HG02571 (cell line): ENCODE results near the gene WNK3.
"Not testable (repeated sequence)": the region's sequence is repeated elsewhere in the genome, so short reads cannot be mapped to it uniquely, and the experiment has no call there.

Experiments used
- ATAC-seq: cut with Tn5 transposase; IDR thresholded peaks from one replicate; pipeline ENCODE4 v1.9.1; 2021; ENCODE audit warnings: mild to moderate bottlenecking, moderate library complexity; ENCODE audit not compliant: unreplicated experiment

The WNK3 gene

GRCh38 chrX:54357414-54358377 is at the start of gene WNK3:
Gene WNK3 (minus strand): TSS chrX:54358046.
- no peak for ATAC-seq

DNA sequence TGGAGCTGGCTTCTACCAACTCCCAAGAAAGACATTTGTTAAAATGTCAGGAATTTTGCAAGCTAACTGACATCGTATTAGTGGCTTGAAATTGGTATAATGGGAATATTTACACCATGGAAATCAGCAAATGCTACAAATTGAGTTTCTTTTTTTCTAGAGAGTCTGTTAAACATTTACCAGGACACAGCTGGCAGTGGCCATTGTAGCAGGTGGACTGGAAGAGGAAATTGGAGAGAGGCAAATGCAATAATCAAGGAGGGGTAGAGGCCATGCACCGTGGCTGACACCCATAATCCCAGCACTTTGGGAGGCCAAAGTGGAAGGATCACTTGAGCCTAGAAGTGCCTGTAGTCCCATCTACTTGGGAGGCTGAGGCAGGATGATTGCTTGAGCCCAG is 49.4 kb upstream of the WNK3 start:
- no peak for ATAC-seq

- no peak for ATAC-seq
Observed at GRCh38 chrX:54397113-54397512, 39.3 kb upstream of the WNK3 start.

- ATAC-seq: no peak
Observed at GRCh38 chrX:54386314-54386713, 28.5 kb upstream of the WNK3 start.

DNA sequence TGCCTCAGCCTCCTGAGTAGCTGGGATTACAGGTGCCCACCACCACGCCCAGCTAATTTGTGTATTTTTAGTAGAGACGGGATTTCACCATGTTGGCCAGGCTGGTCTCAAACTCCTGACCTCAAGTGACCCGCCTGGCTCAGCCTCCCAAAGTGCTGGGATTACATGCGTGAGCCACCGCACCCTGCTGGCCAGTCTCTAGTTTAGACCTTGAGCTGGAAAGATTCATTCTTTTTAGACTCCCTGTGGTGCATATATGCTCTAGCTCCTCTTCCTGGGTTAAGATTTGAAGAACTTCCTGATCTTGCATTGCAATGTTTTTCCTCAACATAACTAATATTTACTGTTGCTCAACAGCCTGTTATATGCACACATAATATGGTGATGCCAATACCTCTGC is 26.8 kb upstream of the WNK3 start:
- ATAC-seq: not testable (repeated sequence)

DNA sequence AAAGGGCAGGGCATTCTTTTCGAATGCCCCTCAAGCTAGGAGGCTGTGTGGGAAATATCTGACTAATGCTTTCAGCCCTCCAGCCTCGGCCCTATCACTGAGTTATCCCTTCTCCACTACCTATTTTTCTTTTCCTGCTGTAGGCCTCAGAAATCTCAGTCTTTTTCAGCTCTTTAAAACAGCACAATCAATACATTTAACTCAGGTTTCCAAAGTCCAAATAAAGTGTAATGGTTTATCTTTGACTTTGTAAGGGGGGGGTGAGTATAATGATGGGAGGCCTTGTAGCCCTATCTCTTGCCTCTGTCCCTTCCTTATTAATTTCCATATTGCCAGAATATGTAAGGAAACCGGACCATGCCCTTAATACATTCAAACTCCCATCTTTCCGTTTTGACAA is 1.6 kb upstream of the WNK3 start:
- no peak for ATAC-seq

DNA sequence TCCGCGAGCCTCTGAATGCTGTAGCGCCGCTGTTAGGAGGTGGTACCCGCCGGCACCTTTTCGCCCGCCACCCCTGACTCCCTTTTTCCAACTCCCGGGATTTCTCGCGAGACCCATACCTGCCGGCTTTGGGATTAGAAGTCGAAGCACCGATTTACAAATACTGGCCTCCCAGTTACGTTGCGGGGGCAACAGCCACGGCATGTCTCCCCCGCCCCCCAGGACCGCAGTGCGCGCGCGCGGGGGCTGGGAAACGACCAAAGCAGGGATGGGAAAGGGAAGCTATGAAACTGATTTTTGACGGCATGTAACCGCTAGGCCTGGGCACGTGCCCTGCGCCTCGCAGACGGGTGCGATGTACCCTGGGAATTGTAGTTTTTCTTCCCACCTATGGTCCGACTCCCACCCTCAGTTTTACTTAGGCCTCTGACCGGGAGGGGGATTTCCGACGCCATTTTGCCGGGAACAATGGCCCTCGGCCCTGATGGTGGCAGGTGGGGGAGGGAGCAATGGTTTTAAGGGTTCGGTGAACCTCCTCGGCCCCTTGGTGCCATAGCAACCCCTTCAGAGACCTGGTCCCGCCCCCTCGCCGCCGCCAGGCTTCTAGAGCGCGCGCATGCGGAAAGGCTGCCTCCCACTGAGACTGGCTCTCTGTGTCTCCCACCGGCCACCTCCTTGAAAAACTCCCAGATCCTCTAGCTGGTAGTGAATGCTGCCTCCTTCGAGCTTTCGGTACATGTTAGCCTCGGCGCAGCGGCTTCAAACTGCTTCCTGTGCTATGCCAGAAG is 772 bp upstream of the WNK3 start:
- ATAC-seq: no peak

GRCh38 chrX:54352677-54353076 is 5.2 kb downstream of the WNK3 start:
- ATAC-seq: no peak

DNA sequence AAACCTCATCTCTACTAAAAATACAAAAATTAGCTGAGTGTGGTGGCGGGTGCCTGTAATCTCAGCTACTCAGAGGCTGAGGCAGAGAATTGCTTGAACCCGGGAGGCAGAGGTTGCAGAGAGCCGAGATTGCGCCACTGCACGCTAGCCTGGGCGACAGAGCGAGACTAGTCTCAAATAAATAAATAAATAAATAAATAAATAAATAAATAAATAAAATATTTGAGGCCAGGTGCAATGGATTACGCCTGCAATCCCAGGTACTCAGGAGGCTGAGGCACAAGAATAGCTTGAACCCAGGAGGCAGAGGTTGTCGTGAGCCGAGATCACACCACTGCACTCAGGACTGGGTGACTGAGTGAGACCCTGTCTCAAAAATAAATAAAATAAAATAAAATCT is 20.5 kb downstream of the WNK3 start:
- not testable (repeated sequence) for ATAC-seq

- no peak for ATAC-seq
Observed at GRCh38 chrX:54325077-54325476, 32.8 kb downstream of the WNK3 start.

DNA sequence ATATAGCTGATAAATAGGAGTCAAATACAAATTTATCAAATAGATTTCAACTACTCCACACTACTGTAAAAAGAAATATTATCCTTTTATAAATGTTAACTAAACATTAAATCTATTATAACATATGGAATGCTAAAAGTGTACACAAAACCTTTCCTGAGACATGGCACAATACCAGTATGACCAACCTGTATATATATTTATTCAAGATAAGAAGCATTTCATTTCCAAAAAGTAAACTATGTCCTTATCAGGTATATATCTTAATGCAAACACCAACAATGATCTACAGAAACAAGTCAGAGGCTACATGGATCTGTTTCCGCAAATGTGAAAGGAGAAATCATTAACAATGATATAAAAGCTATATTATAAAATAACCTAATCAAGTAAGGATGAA is 37.8 kb downstream of the WNK3 start:
- no peak for ATAC-seq

DNA sequence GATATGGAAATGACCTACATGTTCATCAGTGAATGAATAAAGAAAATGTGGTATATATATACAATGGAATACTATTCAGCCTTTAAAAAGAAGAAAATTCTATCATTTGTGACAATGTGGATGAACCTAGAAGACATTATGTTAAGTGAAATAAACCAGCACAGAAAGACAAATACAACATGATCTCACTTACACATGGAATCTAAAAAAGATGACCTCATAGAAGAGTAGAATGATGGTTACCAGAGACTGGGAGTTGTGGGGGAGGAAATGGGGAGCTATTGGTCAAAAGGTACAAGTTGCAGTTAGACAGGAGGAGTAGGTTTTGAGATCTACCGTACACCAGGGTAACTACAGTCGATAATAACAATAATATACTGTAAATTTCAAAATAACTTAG is 51.5 kb downstream of the WNK3 start:
- no peak for ATAC-seq

DNA sequence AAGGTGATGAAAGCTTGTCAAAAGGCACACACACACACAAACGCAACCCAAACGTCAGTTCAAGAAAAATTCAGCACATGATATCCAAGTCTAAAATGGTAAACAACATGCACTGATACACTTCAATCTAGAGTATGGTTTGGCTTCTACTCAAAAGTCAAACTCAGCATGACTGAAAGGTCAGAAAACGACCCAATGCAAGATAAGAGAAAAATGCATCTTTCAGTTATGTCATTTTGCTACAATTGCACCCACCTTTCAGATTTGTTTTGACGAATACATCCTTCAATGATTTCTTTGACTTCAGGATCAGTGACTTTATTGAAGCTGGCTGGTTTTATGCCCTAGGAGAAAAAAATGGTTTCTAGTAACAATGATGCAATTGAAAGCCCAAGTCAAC is 56.3 kb downstream of the WNK3 start:
- no peak for ATAC-seq

GRCh38 chrX:54294306-54294705 is 63.5 kb downstream of the WNK3 start:
- no peak for ATAC-seq

DNA sequence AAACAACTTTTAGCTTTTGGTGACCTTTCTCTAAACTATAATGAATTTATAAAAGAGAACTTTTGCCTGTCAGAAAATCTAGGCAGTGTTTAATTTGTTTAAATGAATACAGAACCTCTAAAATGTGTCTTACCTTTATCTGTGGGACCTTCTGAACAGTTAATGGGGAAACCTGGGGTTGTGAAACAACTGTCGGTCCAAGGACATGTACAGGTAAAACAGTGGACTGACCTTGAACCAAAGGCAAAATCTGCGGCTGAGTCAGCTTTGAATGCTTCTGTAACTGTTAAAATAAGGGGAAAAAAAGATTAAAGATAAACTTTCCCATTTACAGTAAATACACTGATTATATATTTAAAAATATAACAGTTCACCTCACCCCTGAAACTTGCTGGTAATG is 65.1 kb downstream of the WNK3 start:
- no peak for ATAC-seq

DNA sequence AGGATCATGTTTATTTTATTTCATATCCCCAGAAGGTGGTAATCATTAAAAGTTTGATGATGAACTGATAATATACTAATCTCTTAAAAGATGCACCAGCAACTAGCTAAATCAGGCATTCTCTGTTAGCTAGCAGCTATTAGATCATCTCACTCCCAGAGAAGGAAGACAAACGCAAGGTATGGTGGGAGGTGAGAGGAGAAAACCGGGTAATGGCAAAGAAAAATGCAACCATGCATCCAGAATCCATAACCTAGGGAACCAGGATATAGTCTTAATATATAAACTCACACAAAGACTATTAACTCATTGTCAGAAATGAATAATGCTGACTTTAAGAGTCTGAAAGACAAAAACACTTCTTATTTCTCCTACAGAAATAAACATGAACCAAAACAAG is 66.1 kb downstream of the WNK3 start:
- ATAC-seq: no peak

DNA sequence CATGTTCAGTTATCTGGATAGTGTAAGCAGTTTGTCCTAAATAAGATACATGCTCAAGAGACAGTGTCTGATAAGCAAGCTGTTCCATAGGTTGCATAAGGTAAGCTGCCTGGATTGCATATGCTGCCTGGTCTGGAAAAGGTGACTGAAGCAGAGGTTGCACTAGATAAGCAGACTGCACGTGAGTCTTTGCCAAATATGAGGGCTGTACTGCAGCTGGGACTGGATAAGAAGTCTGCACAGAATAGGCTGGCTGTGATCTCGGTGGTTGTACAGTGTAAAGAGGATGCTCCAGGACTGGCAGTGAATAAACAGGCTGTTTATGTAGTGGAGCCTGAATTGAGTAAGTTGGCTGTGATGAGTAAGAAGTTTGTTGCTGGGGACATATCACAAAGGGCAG is 68.9 kb downstream of the WNK3 start:
- no peak for ATAC-seq

GRCh38 chrX:54288277-54288676 is 69.6 kb downstream of the WNK3 start:
- ATAC-seq: no peak

DNA sequence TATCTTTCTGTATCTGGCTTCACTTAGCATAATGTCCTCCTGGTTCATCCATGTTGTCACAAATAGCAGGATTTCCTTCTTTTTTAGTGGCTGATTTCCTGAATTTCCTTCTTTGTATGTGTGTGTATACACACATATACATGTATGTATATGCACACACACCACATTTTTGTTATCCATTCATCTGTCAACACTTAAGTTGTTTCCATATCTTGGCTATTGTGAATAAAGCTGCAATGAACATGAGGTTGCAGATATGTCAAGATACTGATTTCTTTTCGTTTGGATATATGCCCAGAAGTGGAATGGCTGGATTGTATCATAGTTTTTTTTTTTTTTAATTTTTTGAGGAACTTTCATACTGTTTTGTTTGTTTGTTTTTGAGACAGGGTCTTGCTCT is 76.2 kb downstream of the WNK3 start:
- ATAC-seq: no peak

GRCh38 chrX:54280466-54280865 is 77.4 kb downstream of the WNK3 start:
- ATAC-seq: no peak

- no peak for ATAC-seq
Observed at GRCh38 chrX:54271664-54272063, 86.2 kb downstream of the WNK3 start.

GRCh38 chrX:54248309-54248708 is 109.5 kb downstream of the WNK3 start:
- ATAC-seq: no peak
